Hepatic stellate cell (primary cell): ENCODE data around the gene ZDHHC23.

ENCODE experiments used
- DNase-seq: peaks from one replicate; pipeline ENCODE4 v3.0.0; 2011; ENCODE audit warnings: low spot score

Gene ZDHHC23

GRCh38 chr3:114011059-114011797, 63.4 kb downstream of the ZDHHC23 start:
- no peak for DNase-seq
